ENCODE measurements around the gene AFG3L2.

Gene AFG3L2

GRCh38 chr18:12376754-12377555 lies at the start of gene AFG3L2:
TSS of gene AFG3L2 (minus strand) at chr18:12377227. CDS start at chr18:12377082, 145 bp downstream.
- TF ChIP-seq CTCF (IDR thresholded peaks at IDR 0.05; ENCODE audit: control extremely low read depth, extremely low read depth, low read depth, missing control alignments): no peak

GRCh38 chr18:12424252-12424651 lies 47.2 kb upstream of the AFG3L2 start:
- no peak for DNase-seq (ENCODE audit: extremely low spot score)
- ChIA-PET POLR2A (no interaction called here), CTCF (interaction anchor here (1.2 to 3.5 kb wide), 3 partner anchors 12 to 31 kb away, joined by 3 to 12 read pairs (median 4); no protein-coding TSS in a partner anchor)
- TF ChIP-seq CTCF (IDR thresholded peaks at IDR 0.05; ENCODE audit: control extremely low read depth, extremely low read depth, low read depth, missing control alignments): no peak

More at GRCh38 chr18:12376754-12377555, at the start of gene AFG3L2:
- CTCF ChIA-PET: interaction anchor here (0.7 to 4.0 kb wide), 10 partner anchors 9 to 342 kb away, joined by 3 to 29 read pairs (median 4); partner anchors contain the start of gene PRELID3A
- peak; percentile 99 for DNase-seq (ENCODE audit: extremely low spot score)
- POLR2A ChIA-PET: interaction anchor here (0.7 to 1.3 kb wide), 7 partner anchors 10 to 70 kb away, joined by 3 to 6 read pairs (median 4); no protein-coding TSS in a partner anchor

- CTCF ChIA-PET: interaction anchor here (1.1 to 3.5 kb wide), 5 partner anchors 11 to 30 kb away, joined by 3 to 12 read pairs (median 3); partner anchors contain the start of gene PRELID3A
- no peak for TF ChIP-seq CTCF (IDR thresholded peaks at IDR 0.05; ENCODE audit: control extremely low read depth, extremely low read depth, low read depth, missing control alignments)
- POLR2A ChIA-PET: no interaction called here
- no peak for DNase-seq (ENCODE audit: extremely low spot score)
These were observed 46.8 kb upstream of the AFG3L2 start for GRCh38 chr18:12423820-12424219.

GRCh38 chr18:12423393-12423792 lies 46.4 kb upstream of the AFG3L2 start:
- no peak for DNase-seq (ENCODE audit: extremely low spot score)
- ChIA-PET POLR2A (no interaction called here), CTCF (interaction anchor here (1.1 to 3.5 kb wide), 6 partner anchors 11 to 151 kb away, joined by 3 to 12 read pairs (median 3); partner anchors contain the start of gene PRELID3A)
- TF ChIP-seq CTCF (IDR thresholded peaks at IDR 0.05; ENCODE audit: control extremely low read depth, extremely low read depth, low read depth, missing control alignments): no peak

- peak; percentile 30 for TF ChIP-seq CTCF (IDR thresholded peaks at IDR 0.05; ENCODE audit: control extremely low read depth, extremely low read depth, low read depth, missing control alignments)
These were observed 45.9 kb upstream of the AFG3L2 start for GRCh38 chr18:12422936-12423335.

GRCh38 chr18:12421732-12422131 lies 44.7 kb upstream of the AFG3L2 start:
- POLR2A ChIA-PET: no interaction called here
- CTCF ChIA-PET: no interaction called here
- DNase-seq (ENCODE audit: extremely low spot score): no peak
- no peak for TF ChIP-seq CTCF (IDR thresholded peaks at IDR 0.05; ENCODE audit: control extremely low read depth, extremely low read depth, low read depth, missing control alignments)

More at GRCh38 chr18:12422936-12423335, 45.9 kb upstream of the AFG3L2 start:
- ChIA-PET CTCF (interaction anchor here (0.9 to 3.5 kb wide), 5 partner anchors 13 to 150 kb away, joined by 3 to 12 read pairs (median 3); partner anchors contain the start of gene PRELID3A), POLR2A (no interaction called here)
- no peak for DNase-seq (ENCODE audit: extremely low spot score)

All from GM10248 (cell line).